ENCODE measurements around the gene PTPN1.

DNA sequence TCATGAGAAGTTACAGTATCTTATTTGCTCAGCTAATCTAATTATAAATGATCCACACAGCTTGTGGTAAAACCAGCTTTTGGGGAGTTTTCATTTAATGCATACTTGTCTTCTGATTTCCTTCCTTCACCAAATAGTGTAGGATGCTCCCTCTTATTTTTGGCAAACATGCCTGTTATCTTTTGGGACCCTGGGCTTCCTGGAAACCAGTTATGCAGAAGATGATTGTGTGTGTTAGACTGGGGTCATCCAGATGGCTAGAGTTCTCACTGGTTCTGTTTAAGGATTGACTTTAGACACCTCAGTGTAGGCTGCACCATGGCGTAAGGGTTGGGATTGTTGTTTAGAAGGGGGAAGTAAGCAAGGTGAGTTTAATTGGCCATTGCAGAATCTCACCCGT lies 61.3 kb downstream of the PTPN1 start:
- no peak for TF ChIP-seq EZH2phosphoT487 (IDR thresholded peaks at IDR 0.05; ENCODE audit: borderline replicate concordance)
- TF ChIP-seq, protein P1, sequence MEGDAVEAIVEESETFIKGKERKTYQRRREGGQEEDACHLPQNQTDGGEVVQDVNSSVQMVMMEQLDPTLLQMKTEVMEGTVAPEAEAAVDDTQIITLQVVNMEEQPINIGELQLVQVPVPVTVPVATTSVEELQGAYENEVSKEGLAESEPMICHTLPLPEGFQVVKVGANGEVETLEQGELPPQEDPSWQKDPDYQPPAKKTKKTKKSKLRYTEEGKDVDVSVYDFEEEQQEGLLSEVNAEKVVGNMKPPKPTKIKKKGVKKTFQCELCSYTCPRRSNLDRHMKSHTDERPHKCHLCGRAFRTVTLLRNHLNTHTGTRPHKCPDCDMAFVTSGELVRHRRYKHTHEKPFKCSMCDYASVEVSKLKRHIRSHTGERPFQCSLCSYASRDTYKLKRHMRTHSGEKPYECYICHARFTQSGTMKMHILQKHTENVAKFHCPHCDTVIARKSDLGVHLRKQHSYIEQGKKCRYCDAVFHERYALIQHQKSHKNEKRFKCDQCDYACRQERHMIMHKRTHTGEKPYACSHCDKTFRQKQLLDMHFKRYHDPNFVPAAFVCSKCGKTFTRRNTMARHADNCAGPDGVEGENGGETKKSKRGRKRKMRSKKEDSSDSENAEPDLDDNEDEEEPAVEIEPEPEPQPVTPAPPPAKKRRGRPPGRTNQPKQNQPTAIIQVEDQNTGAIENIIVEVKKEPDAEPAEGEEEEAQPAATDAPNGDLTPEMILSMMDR (conservative IDR thresholded peaks at IDR 0.05; ENCODE audit: low read length) = no peak
